HG02623 (cell line): ENCODE results near the gene STAU1.
A peak's percentile ranks its signal among the peaks of the same experiment; 100 is the strongest.
"Not testable (repeated sequence)": the region's sequence is repeated elsewhere in the genome, so short reads cannot be mapped to it uniquely, and the experiment has no call there.

Source experiments
- ATAC-seq: cut with Tn5 transposase; IDR thresholded peaks from one replicate; pipeline ENCODE4 v1.9.1; 2021; ENCODE audit warnings: moderate library complexity; ENCODE audit not compliant: unreplicated experiment

STAU1 gene

DNA sequence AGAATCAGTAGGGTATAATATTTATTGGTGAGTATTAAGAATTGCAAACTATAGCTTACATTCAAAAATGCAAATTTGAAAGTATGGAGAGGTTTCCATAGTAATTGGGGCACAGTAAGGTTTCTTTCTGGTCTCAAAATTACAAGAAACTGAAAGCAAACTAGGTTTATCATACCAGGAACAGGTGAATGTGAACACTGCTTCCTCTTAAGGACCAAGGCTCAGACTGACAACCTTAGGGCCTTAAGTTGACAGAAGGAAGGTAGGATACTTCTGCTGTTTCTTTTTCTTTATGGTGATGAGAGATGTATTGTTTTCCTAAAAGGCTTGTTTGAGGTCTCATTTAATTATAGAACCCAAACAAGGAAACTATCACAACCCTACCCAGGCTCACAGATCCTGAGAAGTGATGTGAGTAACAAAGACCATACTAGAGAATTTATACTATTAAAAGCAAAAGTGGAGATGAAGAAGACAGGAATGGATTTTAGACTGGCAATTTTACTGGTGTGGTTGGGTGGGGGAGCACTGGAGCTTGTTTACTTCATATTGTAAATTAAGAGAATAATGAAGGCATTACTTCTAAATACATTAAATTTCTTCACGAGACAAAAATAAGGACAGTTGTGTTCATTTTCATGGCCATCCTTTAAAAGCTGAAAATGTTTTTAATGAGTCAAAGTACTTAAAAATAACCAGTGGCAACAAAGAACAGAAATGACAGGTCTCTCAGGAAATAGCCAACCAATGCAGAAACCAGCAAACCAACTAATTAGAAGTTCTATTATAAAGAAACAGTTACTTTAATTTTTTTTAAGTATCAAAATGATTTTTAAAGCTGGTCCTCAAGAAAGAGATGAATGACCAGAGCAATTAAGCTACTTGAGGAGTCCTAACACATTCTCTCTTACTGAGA is 21.3 kb downstream of the STAU1 start:
- ATAC-seq: peak; percentile 60

DNA sequence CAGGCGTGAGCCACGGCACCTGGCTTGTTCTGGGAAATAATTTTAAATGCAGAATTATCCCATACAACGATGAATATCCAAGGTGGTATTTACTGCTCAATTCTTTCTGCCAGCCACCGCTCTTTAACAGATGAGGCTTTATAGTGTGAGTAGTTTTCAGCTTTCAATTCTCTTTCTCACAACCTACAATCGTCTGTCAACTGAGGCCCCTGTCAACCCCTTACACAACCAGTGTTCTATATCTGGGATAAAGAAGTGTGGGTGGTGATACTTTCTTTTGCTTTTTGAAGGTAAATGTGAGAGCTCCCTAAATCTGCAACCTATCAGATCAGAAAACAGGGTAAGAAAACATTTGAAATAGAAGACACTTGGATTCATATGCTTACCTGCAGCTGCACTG is 22.5 kb downstream of the STAU1 start:
- no peak for ATAC-seq

DNA sequence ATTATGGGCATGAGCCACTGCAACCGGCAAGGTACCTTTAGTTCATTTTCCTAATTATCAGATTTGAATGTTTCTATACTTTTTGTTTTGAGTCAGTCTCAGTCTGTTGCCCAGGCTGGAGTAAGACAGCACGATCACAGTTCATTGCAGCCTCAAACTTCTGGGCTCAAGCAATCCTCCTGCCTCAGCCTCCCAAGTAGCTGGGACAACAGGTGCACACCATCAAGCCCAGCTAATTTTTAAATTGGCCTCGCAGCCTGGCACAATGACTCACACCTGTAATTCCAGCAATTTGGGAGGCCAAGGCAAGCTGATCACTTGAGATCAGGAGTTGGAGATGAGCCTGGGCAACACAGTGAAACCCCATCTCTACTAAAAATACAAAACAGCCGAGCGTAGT is 24.4 kb downstream of the STAU1 start:
- ATAC-seq: no peak

DNA sequence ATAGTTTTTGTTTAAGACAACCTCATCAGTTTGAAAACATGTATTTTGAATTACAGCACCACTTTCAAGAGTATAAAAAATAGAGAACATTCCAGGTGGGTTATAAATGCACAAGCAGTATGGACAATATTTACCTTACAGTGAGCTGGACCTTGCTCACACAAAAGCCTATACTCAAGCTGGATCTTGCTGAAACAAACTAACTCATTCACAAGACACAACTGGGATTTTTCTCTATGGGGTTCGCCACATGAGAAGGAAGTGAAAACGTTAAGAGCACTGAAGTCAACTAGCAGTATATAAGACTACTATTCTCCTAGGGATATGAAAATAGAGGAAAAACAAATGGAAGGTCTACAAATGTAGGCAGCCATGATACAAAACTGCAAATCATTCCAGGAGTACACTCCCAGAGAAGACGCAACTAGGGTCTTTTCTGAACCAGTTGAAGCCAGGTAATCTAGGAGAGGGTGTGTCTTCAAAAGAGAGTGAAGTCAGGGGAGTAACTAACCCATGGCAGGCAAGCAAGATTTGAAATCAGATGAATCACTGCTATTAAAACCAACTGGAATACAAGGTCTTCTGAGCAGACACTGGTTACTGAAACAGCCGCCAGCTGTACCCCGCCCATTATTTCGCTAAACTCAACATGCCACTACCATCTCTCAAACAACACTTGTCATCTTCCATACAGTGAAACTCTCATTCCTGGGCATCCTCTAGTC is 26.5 kb downstream of the STAU1 start:
- no peak for ATAC-seq

DNA sequence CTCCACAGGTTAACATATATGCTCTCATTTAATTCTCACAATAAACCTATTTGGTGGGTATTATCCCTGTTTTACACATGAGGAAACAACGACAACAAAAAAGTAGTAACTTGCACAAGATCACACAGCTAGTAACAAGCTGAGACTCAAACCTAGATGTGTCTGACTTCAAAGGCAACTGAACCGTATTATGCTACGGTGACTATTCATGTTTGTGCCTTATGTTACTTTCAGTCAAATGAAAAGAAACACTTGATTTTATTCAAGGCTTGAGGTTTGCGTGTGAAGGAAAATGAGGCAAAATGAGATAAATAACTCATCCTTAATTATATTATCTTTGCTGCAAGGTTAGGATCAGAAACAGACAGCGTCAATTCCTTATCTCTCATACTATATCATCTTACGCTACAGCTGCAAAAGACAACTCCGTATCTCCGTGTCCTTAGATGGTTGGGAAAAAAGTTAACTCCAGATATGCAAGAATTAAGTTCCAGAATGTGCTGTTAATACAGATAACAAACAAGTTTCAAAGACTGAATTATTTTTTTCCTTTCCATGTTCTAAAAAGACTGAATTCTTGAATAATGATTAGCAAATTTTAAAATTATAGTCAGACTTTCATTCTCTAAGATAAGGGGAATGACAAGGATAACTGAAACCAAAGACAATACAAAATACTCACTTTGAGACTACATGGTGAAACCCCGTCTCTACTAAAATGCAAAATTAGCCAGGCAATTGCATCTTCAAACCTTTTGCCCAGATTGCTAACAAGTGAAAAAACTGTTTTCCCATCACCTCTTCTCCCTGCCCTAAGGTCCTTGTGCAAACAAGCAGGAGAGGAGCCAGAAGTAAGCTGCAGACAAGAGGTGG is 27.8 kb downstream of the STAU1 start:
- ATAC-seq: no peak

DNA sequence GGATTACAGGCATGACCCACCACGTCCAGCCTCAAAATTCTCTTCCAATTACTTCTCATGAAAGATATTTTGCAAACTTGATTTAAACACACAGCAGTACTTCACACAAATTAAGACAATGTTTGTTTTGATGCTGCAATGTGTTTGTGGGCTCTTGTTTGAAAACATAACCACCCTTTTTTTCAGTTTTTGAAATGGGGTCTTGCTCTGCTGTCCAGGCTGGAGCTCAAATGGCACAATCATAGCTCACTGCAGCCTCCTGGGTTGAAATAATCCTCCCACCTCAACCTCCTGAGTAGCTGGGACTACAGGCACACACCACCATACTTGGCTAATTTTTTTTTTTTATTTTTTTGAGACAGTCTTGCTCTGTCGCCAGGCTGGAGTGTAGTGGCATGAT is 31.0 kb downstream of the STAU1 start:
- ATAC-seq: no peak

DNA sequence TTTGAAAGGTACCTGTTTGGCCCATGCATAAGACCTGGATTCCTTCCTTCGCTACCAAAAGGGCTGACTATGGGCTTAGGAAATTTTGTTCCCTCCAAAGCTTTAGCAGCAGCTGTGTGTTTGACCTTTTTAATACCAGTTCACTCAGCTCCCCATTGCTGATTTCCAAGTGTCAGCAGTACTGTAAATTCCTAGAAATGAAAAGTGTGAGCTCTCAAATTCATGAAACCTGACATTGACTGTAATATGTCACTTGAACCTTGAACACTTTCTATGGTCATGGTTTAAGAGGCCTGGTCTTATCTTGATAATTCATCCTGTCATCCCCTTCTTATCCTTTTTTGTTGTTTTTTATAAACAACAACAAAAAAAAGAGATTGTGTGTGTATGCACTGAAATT is 31.7 kb downstream of the STAU1 start:
- ATAC-seq: no peak

DNA sequence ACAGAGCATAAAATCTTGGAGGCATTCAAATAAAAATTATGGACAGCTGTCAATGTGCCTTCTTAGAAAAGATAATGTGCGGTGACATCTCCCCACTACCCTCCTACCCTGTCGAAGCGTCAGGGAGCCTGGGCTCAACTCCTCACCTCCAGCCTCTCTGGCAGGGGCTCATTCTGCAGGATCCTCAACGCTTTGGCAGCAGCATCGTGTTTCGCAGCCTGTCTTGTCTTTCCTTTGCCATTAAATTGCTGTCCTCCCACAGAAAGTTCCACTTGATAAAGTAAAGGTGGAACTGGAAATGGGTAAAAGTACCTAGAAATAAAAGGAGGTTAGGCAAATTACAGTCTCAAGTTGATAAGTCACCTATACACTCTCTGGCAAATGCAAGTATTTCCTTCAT is 36.7 kb downstream of the STAU1 start:
- ATAC-seq: no peak

DNA sequence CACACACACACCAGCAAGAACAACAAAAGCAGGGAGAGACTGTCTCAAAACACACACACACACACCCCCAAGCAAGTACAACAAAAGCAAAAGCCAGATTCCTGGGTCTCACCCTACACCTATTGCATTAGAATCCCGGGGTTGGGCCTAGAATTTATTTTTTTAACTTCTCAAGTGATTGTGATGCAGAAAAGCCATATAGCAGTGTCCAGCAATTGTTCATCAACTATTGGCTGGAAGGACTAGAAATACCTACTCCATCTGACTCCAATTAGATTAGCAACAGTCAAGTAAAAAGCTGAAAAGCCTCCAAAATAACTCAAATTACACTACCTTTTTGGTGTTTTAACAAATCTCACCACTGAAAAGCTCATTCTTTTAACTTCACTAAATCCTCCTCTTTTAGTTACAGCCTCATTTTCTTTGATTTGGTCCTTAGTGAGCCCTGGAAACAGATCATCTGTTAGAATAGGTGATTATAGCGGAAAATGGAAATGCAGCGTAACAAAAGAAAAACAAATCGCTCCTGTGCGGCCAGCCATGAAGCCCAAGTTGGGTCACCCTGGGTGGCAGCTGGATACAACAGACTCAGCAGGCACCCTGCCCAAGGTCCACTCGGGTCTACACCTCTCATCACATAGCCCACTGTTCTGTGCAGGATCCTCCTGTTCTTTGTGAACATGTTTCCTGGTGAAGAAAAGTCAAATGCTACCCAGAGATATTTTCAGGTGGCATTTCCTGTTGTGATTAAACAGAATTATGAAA is 38.7 kb downstream of the STAU1 start:
- ATAC-seq: no peak

DNA sequence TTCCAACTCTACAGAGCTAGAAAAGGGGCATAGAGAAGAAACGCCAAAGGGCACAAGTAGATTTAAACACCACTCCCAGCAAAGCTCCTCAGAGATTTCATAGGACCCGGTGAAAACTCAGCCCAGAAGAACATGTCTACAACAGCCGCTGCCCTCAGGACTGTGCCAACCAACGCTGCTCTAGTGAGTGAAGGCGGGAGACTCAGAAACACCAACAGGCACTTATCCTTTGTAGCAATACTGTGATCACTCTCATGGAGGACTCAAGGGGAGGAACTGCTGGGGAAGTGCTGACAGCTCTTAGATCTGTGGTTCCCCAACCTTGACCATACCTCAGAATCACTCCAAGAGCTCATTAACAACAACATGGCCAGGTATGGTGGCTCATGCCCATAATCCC is 39.5 kb downstream of the STAU1 start:
- ATAC-seq: no peak

DNA sequence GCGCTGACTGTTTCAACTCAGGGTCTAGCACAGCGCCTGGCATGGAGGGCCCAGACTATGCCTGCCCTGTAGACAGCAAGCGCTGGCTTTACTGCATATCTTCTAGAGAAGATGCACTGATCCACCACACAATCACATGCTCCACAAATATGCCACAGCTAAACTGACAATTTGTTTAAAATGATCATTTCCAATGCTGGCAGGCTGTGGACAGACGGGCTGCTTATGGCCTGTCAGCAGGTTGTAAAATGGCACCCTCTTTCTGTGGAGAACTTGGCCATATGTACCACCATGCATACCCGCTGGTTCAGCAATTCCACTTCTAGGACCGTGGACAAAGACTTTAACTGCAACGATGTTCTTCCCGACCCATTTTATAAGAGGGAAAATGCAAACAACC is 40.8 kb downstream of the STAU1 start:
- ATAC-seq: no peak

DNA sequence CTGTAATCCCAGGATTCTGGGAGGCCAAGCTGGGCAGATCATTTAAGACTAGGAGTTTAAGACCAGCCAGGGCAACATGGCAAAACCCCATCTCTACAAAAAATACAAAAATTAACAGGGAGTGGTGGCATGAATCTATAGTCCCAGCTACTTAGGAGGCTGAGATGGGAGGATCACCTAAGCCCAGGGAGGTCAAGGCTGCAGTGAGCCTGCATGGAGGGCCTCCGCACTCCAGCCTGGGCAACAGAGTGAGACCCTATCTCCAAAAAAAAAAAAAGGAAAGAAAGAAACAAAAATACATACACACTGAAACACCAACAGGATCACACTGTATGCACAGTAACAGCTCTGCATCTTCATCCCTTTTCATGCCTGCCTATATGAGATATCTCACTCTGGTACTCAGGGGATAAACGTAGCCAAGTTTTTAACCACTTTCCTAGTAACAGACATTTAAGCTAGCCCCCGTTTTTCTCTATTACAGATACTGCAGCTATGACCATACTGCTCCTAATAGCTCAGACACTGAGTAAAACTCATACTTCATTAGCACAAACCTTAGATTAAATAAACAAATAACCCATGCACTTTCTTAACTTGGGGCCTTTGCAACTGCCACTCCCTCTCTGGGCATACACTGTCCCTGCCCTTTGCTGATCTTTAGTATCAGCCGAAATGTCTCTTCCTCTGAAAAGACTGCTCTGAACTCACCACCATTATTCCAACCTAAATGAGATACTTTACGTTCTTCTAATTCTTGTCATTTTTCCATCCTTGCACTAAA is 41.5 kb downstream of the STAU1 start:
- no peak for ATAC-seq

DNA sequence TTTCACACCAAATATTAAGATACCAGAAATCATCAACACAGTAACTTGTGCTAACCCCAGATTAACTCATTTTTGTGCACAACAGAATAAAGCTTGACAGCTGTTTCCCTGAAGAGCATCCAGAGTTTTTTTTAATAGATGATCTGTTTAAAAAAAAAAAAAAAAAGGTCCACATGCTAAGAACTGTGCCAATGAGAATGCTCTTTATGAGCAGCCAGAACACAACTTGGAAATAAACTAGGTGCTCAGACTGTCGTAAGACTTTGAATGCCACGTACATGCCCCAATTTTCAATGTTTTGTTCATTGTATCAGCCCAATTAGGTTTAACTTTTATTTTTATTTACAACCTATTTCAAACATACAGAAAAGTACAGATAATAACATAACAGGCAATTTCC is 47.3 kb downstream of the STAU1 start:
- ATAC-seq: no peak

DNA sequence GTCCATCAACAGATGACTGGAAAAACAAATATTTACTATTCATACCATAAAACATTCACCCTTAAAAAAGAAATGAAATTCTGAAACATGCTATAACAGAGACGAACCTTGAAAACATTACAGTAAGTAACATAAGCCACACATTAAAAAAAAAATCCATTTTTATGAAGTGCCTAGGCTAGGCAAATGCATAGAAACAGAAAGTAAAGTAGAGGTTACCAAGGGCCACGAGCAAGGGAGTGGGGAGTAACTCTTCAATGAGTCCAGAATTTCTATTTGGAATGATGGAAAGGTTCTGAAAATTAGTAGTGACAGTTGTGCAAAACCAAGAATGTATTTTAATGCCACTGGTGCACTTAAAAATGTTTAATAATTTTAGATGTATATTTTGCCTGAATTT is 47.7 kb downstream of the STAU1 start:
- ATAC-seq: no peak

DNA sequence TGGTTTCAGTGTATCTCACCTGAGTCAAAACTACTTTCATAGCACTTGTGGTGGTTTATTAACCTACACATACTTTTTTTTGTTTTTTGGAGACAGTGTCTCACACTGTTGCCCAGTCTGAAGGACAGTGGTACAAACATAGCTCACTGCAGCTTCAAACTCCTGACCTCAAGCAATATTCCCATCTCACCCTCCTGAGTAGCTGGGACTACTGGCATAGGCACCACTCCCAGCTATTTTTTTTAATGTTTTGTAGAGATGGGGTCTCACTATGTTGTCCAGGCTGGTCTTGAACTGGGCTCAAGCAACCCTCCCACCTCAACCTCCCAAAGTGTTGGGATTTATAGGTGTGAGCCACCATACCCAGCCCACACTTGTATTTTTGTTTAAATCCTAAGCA is 49.7 kb downstream of the STAU1 start:
- no peak for ATAC-seq

DNA sequence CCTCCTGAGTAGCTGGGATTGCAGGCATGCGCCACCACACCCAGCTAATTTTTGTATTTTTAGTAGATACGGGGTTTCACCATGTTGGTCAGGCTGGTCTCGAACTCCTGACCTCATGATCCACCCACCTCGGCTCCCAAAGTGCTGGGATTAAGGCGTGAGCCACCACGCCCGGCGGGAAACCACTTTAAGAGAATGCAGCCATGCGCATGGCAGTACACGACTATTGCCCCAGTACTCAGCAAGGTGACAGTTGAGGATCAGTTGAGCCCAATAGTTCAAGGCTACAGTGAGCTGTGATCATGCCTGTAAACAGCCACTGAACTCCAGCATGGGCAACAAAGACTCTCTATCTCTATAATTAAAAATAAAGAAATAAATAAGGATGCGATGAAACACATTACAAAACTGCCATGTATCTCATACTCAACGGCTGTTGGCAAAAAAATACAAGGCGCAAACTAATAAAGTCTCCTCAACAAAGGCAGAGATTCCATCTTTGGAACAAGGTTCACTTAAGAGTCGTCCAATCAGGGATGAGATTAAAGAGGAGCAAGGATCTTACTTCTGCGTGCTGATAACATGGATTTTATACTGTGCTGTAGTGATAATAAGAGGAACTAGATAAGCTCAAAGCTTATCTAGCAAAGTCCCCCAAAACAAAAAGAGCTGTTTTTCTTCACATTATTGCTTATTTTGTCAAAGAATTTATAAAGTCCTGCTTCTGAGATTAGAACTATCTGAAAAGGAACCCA is 51.1 kb downstream of the STAU1 start:
- ATAC-seq: no peak

DNA sequence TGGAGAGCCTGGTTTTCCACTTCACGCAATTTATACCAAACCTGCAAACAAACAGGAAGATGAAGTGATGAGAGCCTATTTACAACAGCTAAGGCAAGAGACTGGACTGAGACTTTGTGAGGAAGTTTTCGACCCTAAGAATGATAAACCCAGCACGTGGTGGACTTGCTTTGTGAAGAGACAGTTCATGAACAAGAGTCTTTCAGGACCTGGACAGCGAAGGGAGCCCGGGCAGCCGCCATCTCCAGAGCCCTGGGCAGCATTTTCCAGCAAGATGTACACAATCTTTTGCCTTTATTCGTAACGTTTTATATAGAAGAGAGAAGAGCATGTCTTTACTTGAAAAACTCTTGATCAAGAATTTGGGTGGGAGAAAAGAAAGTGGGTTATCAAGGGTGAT is 53.3 kb downstream of the STAU1 start:
- not testable (repeated sequence) for ATAC-seq

DNA sequence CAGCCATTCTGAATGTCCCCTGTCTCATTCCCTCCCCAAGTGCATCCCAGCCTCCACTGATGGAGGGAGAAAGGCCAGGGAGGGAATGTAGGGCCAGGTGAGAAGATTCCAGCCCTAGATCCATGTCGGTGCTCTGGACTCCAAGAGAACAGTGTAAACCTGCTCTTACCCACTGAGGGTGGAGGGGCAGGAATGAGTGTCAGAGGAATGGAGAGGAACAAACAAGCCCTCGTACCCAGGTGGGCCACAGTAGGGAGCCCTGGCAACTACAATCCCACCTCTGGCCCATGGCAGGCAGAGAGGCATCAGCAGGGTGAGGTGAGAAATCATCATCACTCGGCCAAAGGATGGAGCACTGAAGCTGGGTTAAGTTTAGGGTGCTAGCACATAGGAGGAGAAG is 54.6 kb downstream of the STAU1 start:
- ATAC-seq: no peak

DNA sequence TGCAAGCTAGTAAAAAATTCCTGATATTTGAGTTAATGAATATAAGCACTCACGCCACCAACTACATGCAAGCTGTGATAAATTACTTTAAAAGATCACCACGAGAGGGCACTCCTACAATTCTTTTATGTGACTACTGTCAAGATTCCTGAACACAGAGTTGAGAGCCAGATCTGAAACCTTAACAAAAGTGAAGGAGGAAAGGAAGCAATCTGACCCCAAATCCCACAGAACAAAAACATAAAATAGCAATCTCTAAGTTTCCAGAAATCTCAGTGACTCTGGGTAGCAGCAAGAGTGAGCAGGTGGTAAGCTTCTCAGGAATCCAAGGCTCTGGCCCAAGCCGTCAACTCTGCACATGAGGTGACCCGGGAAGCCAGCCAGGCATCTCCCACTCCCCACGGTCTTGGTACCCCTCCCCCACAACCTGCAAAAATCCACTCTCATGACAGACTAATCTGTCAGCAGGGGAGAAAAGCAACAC is 55.1 kb downstream of the STAU1 start:
- no peak for ATAC-seq
